B cell (primary cell): ENCODE measurements around the gene GORAB. TPM values are rescaled to one million over a fixed set of nuclear protein-coding genes. Genes with fewer than 3 reads are reported as not detected.

Experiments used
- ATAC-seq: fragments of 200-7000 bp; cut with Tn5 transposase; one replicate; pipeline ENCODE4 v1.10.0; 2021; ENCODE audit warnings: low read depth, mild to moderate bottlenecking, moderate number of reproducible peaks, moderate library complexity
- CTCF ChIA-PET: fragments of 350-600 bp; sonication (Branson Sonifier 250); formaldehyde crosslinking; loops from one replicate; lab custom pipeline; 2021; ENCODE audit warnings: antibody characterized with exemption, inconsistent platforms; lab: Charles Lee
- POLR2A ChIA-PET: fragments of 350-600 bp; sonication (Branson Sonifier 250); formaldehyde crosslinking; loops from one replicate; lab custom pipeline; 2021; ENCODE audit warnings: antibody characterized with exemption; lab: Charles Lee
- DNase-seq: peaks from one replicate; pipeline ENCODE4 v3.0.0; 2013
- H2AFZ ChIP-seq: 2 replicates; pipeline ENCODE4 v1.6.1; 2012; ENCODE audit warnings: mild to moderate bottlenecking, low read depth, low read length; ENCODE audit not compliant: insufficient read depth, poor library complexity, severe bottlenecking
- H3K27ac ChIP-seq, 2 donors: 1 replicate in 1 of 2; 2 replicates in 1 of 2; pipeline ENCODE4 v1.5.1; 2012 to 2013; ENCODE audit warnings: low read length in 2 of 2, mild to moderate bottlenecking in 2 of 2, moderate library complexity in 1 of 2
- H3K27me3 ChIP-seq, 4 experiments: fragments of 200-600 bp in 1 of 4; sonication (generic) in 1 of 4; replicated peaks in 1 of 4; 1 replicate in 2 of 4; 2 replicates in 2 of 4; pipeline versions ENCODE4 v1.6.1 to v1.7.0; 2013 to 2016; ENCODE audit warnings: low read length in 3 of 4, mild to moderate bottlenecking in 2 of 4, mixed read lengths in 1 of 4, moderate library complexity in 1 of 4; ENCODE audit not compliant: insufficient read depth in 4 of 4, control insufficient read depth in 3 of 4; ENCODE audit errors: control extremely low read depth in 1 of 4
- H3K36me3 ChIP-seq, 2 experiments: replicated peaks in 1 of 2; 1 replicate in 1 of 2; 2 replicates in 1 of 2; pipeline versions ENCODE4 v1.6.1 to v1.7.1; 2013; ENCODE audit warnings: low read length in 1 of 2; ENCODE audit not compliant: insufficient read depth in 2 of 2, control insufficient read depth in 1 of 2; ENCODE audit errors: control extremely low read depth in 1 of 2, extremely low read depth in 1 of 2
- H3K4me1 ChIP-seq, 2 donors: fragments of 200-600 bp in 1 of 2; sonication (generic) in 1 of 2; 1 replicate in 1 of 2; 2 replicates in 1 of 2; pipeline versions ENCODE4 v1.5.1 to v1.6.1; 2013 to 2017; ENCODE audit warnings: low read length in 2 of 2; ENCODE audit not compliant: control insufficient read depth in 2 of 2, insufficient read depth in 2 of 2
- H3K4me2 ChIP-seq: replicated peaks from 2 replicates; pipeline ENCODE3; 2012; ENCODE audit warnings: mild to moderate bottlenecking, low read depth, low read length; ENCODE audit not compliant: poor library complexity, severe bottlenecking
- H3K4me3 ChIP-seq, 5 experiments: fragments of 200-600 bp in 1 of 5; sonication (generic) in 1 of 5; 1 replicate in 3 of 5; 2 replicates in 2 of 5; pipeline versions ENCODE4 v1.5.1 to v1.7.0; 2011 to 2016; ENCODE audit warnings: low read length in 4 of 5, mild to moderate bottlenecking in 4 of 5, low read depth in 2 of 5, control low read depth in 1 of 5, moderate library complexity in 1 of 5; ENCODE audit not compliant: insufficient read depth in 1 of 5; ENCODE audit errors: control extremely low read depth in 1 of 5, extremely low read depth in 1 of 5
- H3K79me2 ChIP-seq: fragments of 200-600 bp; sonication (generic); one replicate; pipeline ENCODE4 v1.6.0; 2016; ENCODE audit warnings: low read length; ENCODE audit not compliant: control insufficient read depth, insufficient read depth
- H3K9ac ChIP-seq: fragments of 200-600 bp; sonication (generic); 2 replicates; pipeline ENCODE4 v1.6.1; 2017; ENCODE audit warnings: mild to moderate bottlenecking, low read length, moderate library complexity
- H3K9me3 ChIP-seq, 3 donors: one replicate each; pipeline versions ENCODE4 v1.6.1 to v1.7.1; 2013; ENCODE audit warnings: low read length in 2 of 3; ENCODE audit not compliant: control insufficient read depth in 2 of 3, insufficient read depth in 1 of 3; ENCODE audit errors: control extremely low read depth in 1 of 3
- H4K20me1 ChIP-seq: 2 replicates; pipeline ENCODE4 v1.6.0; 2012; ENCODE audit warnings: mild to moderate bottlenecking, low read length; ENCODE audit not compliant: insufficient read depth, control insufficient read depth, poor library complexity, severe bottlenecking
- H3K27ac Mint-ChIP-seq: one replicate; pipeline ENCODE4 v1.8.0; 2021; ENCODE audit warnings: mixed read lengths
- H3K27me3 Mint-ChIP-seq: one replicate; pipeline ENCODE4 v1.8.0; 2021; ENCODE audit warnings: mixed read lengths
- H3K4me1 Mint-ChIP-seq: one replicate; pipeline ENCODE4 v1.8.0; 2021; ENCODE audit warnings: mixed read lengths
- H3K4me3 Mint-ChIP-seq: one replicate; pipeline ENCODE4 v1.8.0; 2021; ENCODE audit warnings: mixed read lengths
- H3K9me3 Mint-ChIP-seq: one replicate; pipeline ENCODE4 v1.8.0; 2022; ENCODE audit warnings: mixed read lengths; ENCODE audit not compliant: insufficient read depth
- EZH2 ChIP-seq: IDR thresholded peaks from 2 replicates; pipeline ENCODE4 v1.6.1; 2012; ENCODE audit warnings: borderline replicate concordance, low read depth, mild to moderate bottlenecking, moderate library complexity, low read length; ENCODE audit not compliant: insufficient read depth, poor library complexity, severe bottlenecking
- WGBS: methylation state at CpG from one replicate; pipeline ENCODE4 v1.1.5; 2013; ENCODE audit warnings: missing lambda C conversion rate; ENCODE audit not compliant: insufficient coverage; 5-methylcytosine and 5-hydroxymethylcytosine counted together
- intact Hi-C: fragments of 100-400 bp; cut with micrococcal nuclease; formaldehyde crosslinking; loops from one replicate; pipeline ENCODE4 v1.10.0; 2022
- polyA plus RNA-seq: library from polyadenylated mRNA; depleted of rRNA; stranded (reverse); fragments of >200 nt; gene quantifications from 2 replicates; pipeline ENCODE4 v1.2.3, GENCODE V29; 2012
- total RNA-seq, 2 donors: library from RNA; stranded (reverse); fragments of 120-200 nt in 1 of 2; gene quantifications; 1 replicate in 1 of 2; 2 replicates in 1 of 2; pipeline versions ENCODE4 v1.2.3 to v1.2.4, GENCODE V29; 2013 to 2022
- TF ChIP-seq, protein P1 (sequence below): fragments of 200-600 bp; IDR thresholded peaks from one replicate; pipeline ENCODE4 v1.8.0; 2022; ENCODE audit warnings: antibody characterized with exemption, mild to moderate bottlenecking

Gene GORAB
- total and polyA plus RNA-seq, 2 donors (not counting 1 experiment from before 2014, with no cell fraction given): 15.1 to 24.2 TPM

DNA sequence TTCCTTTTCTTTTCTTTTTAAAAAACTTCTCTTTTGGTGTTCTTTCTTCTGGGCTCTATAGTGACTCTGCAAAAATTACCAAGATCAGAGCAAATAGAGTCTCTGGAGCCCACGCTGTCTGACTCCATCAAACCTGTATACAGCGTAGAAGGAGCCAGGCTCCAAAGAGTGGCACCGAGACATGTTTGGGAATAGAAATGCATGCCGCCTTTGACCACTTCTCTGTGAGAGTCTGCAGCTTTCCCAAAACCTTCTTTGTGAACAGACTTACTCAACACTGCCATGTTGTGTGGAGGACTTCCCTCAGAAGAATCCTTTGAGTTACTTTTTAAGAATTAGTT is 55.3 kb downstream of the GORAB start:
- no peak overlapping the region for H3K27ac ChIP-seq
- peaks cover 0 to 4% (median 1%) of the 10 kb centered on the region in 4 experiments for H3K27me3 ChIP-seq
- no peak overlapping the region for H3K4me2 ChIP-seq
- Mint-ChIP-seq H3K27ac (no peak overlapping the region), H3K9me3 (no peaks in the 10 kb centered on the region), H3K27me3 (peaks cover 29% of the 10 kb centered on the region), H3K4me3 (no peak overlapping the region), H3K4me1 (no peaks in the 10 kb centered on the region)
- ATAC-seq (no peak), DNase-seq (no peak)
- H3K79me2 ChIP-seq: no peaks in the 10 kb centered on the region
- intact Hi-C loops: no loop called here
- H3K4me3 ChIP-seq: no peak overlapping the region
- CTCF ChIA-PET: no interaction called here
- H4K20me1 ChIP-seq: no peaks in the 10 kb centered on the region
- no peaks in the 10 kb centered on the region for H3K36me3 ChIP-seq
- H2AFZ ChIP-seq: no peak overlapping the region
- H3K4me1 ChIP-seq: no peaks in the 10 kb centered on the region
- WGBS: 73% methylated on average over 2 of the region's 4 CpGs
- no peak overlapping the region for H3K9ac ChIP-seq
- no peak for TF ChIP-seq EZH2
- TF ChIP-seq, protein P1, sequence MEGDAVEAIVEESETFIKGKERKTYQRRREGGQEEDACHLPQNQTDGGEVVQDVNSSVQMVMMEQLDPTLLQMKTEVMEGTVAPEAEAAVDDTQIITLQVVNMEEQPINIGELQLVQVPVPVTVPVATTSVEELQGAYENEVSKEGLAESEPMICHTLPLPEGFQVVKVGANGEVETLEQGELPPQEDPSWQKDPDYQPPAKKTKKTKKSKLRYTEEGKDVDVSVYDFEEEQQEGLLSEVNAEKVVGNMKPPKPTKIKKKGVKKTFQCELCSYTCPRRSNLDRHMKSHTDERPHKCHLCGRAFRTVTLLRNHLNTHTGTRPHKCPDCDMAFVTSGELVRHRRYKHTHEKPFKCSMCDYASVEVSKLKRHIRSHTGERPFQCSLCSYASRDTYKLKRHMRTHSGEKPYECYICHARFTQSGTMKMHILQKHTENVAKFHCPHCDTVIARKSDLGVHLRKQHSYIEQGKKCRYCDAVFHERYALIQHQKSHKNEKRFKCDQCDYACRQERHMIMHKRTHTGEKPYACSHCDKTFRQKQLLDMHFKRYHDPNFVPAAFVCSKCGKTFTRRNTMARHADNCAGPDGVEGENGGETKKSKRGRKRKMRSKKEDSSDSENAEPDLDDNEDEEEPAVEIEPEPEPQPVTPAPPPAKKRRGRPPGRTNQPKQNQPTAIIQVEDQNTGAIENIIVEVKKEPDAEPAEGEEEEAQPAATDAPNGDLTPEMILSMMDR: no peak
- H3K9me3 ChIP-seq: no peaks in the 10 kb centered on the region
- POLR2A ChIA-PET: no interaction called here

DNA sequence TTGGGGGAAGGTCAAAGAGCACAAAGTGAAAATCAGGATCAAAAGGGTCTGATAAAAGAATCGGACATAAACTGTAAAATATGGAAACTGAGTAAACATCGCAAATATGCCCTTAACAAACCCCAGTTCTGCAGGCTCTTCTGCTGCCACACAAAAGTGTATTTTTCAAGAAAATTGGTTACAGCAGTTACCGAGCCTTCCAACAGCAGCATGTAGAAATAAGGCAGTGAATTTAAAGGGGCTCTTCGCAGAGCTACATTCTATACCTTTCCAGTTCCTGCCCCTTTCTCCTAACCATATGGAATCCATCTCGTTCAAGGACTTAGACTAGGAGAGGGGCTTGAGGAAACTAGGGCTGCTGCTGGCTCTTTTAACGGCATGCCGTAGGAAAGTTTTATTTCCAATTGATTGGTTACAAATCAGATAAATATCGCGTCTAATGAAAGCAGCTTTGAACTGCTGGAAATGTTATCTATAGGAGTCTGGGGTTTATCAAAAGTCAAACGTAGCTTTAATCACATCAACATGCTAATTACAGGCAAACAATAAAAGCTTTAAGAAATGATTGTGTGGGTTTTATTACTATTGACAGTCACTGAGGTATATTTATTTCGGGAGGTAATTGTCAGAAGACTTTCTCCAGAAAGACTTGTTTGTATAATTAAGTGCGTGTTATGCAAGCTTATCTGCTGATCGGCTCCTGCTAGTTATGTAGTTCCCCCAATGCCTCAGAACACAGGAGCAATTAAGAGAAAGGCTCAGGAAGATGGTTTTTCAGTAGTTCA is 59.1 kb downstream of the GORAB start:
- no peak overlapping the region for H3K27ac ChIP-seq
- no peak overlapping the region for H3K4me3 ChIP-seq
- DNase-seq: no peak
- no peaks in the 10 kb centered on the region for H3K4me1 Mint-ChIP-seq
- no peak overlapping the region for H3K9ac ChIP-seq
- no peak overlapping the region for H2AFZ ChIP-seq
- no peaks in the 10 kb centered on the region for H3K36me3 ChIP-seq
- TF ChIP-seq, protein P1: no peak
- no peak for TF ChIP-seq EZH2
- no peaks in the 10 kb centered on the region for H3K4me1 ChIP-seq
- no peak overlapping the region for H3K4me3 Mint-ChIP-seq
- no peak overlapping the region for H3K27ac Mint-ChIP-seq
- H3K27me3 Mint-ChIP-seq: peaks cover 36% of the 10 kb centered on the region
- ChIA-PET CTCF (no interaction called here), POLR2A (no interaction called here)
- H3K9me3 Mint-ChIP-seq: peaks cover 6% of the 10 kb centered on the region
- intact Hi-C loops: no loop called here
- ATAC-seq: no peak
- H4K20me1 ChIP-seq: no peaks in the 10 kb centered on the region
- WGBS: no CpG with 5 or more reads among the region's 13 CpGs
- H3K9me3 ChIP-seq: peaks cover 0 to 2% (median 0%) of the 10 kb centered on the region in 3 donors
- no peaks in the 10 kb centered on the region for H3K79me2 ChIP-seq
- H3K27me3 ChIP-seq: peaks cover 0 to 4% (median 1%) of the 10 kb centered on the region in 4 experiments
- no peak overlapping the region for H3K4me2 ChIP-seq
